Small intestine (tissue), 7 donors: ENCODE results near the gene CST8. TPM values are rescaled to one million over a fixed set of nuclear protein-coding genes. Genes with fewer than 3 reads are reported as not detected.
A peak's percentile ranks its signal among the peaks of the same experiment; 100 is the strongest.

Source experiments
- DNase-seq, 2 donors: peaks; one replicate each; pipeline versions ENCODE4 v3.0.0 to v3.0.0-alpha.2; 2013
- FAIRE-seq: peaks from 2 replicates; lab custom pipeline; 2012; peaks lifted over from hg19 to GRCh38; lab: Jason Lieb, UNC
- H3K27ac ChIP-seq, 3 donors: one replicate each; pipeline ENCODE4 v1.5.1; 2013; ENCODE audit warnings: low read length in 2 of 3, mild to moderate bottlenecking in 2 of 3, control low read depth in 1 of 3, inconsistent platforms in 1 of 3, low read depth in 1 of 3, moderate library complexity in 1 of 3
- H3K27me3 ChIP-seq, 3 donors: one replicate each; pipeline ENCODE4 v1.6.1; 2013; ENCODE audit warnings: low read length in 3 of 3, inconsistent platforms in 1 of 3; ENCODE audit not compliant: control insufficient read depth in 3 of 3, insufficient read depth in 3 of 3
- H3K36me3 ChIP-seq, 3 donors: one replicate each; pipeline ENCODE4 v1.6.1; 2013; ENCODE audit warnings: low read length in 3 of 3, inconsistent platforms in 1 of 3, low read depth in 1 of 3, mild to moderate bottlenecking in 1 of 3, moderate library complexity in 1 of 3; ENCODE audit not compliant: control insufficient read depth in 3 of 3, insufficient read depth in 2 of 3
- H3K4me1 ChIP-seq, 3 donors: one replicate each; pipeline ENCODE4 v1.6.1; 2013; ENCODE audit warnings: low read length in 2 of 3, inconsistent platforms in 1 of 3, low read depth in 1 of 3, mild to moderate bottlenecking in 1 of 3, moderate library complexity in 1 of 3; ENCODE audit not compliant: control insufficient read depth in 3 of 3, insufficient read depth in 2 of 3
- H3K4me3 ChIP-seq, 3 donors: one replicate each; pipeline ENCODE4 v1.5.1; 2013; ENCODE audit warnings: low read length in 3 of 3, control low read depth in 1 of 3, inconsistent platforms in 1 of 3, low read depth in 1 of 3, mild to moderate bottlenecking in 1 of 3, moderate library complexity in 1 of 3
- H3K9me3 ChIP-seq, 2 donors: one replicate each; pipeline ENCODE4 v1.6.1; 2013; ENCODE audit warnings: low read depth in 1 of 2, low read length in 1 of 2; ENCODE audit not compliant: control insufficient read depth in 2 of 2, insufficient read depth in 1 of 2
- WGBS, 3 donors: extraction: QIAGEN DNeasy Blood & Tissue Kit; methylation state at CpG; one replicate each; pipeline ENCODE4 v1.1.7; 2013; 5-methylcytosine and 5-hydroxymethylcytosine counted together
- polyA plus RNA-seq, 4 donors: library from polyadenylated mRNA; stranded (reverse) in 3 of 4; unstranded in 1 of 4; fragments of 200-250 nt in 3 of 4; fragments of 120-200 nt in 1 of 4; gene quantifications; one replicate each; pipeline versions ENCODE4 v1.2.1 to v1.2.3, GENCODE V29; 2013
- donor health status: healthy with polysubstance abuse.
- donor health status: control.
- donor health status: control.
- donor health status: Bipolar disorder and iron deficiency.
- donor health status: healthy.

The CST8 gene
- polyA plus RNA-seq, 4 donors: not detected

GRCh38 chr20:23534801-23535593, 44.1 kb downstream of the CST8 start:
- Histone ChIP-seq H3K4me3 (no peak overlapping the region), H3K4me1 (no peaks in the 10 kb centered on the region), H3K36me3 (no peaks in the 10 kb centered on the region), H3K27me3 (no peaks in the 10 kb centered on the region), H3K9me3 (no peaks in the 10 kb centered on the region), H3K27ac (no peak overlapping the region)
- 80 to 81% (median 80%) methylated on average over 20 of the region's 20 CpGs for WGBS, 3 donors
- DNase-seq (no peak), FAIRE-seq (no peak)

GRCh38 chr20:23536328-23536974, 45.5 kb downstream of the CST8 start:
- 55 to 68% (median 64%) methylated on average over 2 of the region's 2 CpGs for WGBS, 3 donors
- FAIRE-seq (no peak), DNase-seq (no peak)

GRCh38 chr20:23537030-23537429, 46.1 kb downstream of the CST8 start:
- H3K27me3 ChIP-seq: no peaks in the 10 kb centered on the region
- H3K4me3 ChIP-seq: no peak overlapping the region
- peaks cover 0 to 2% (median 0%) of the 10 kb centered on the region in 3 donors for H3K4me1 ChIP-seq
- H3K36me3 ChIP-seq: no peaks in the 10 kb centered on the region
- 70 to 76% (median 75%) methylated on average over 3 of the region's 3 CpGs for WGBS, 3 donors
- DNase-seq (no peak), FAIRE-seq (no peak)
- H3K27ac ChIP-seq: no peak overlapping the region
- no peaks in the 10 kb centered on the region for H3K9me3 ChIP-seq

More at GRCh38 chr20:23536328-23536974, 45.5 kb downstream of the CST8 start:
- Histone ChIP-seq H3K9me3 (no peaks in the 10 kb centered on the region), H3K4me3 (no peak overlapping the region), H3K4me1 (no peaks in the 10 kb centered on the region), H3K27me3 (no peaks in the 10 kb centered on the region), H3K27ac (no peak overlapping the region), H3K36me3 (no peaks in the 10 kb centered on the region)

- Histone ChIP-seq H3K9me3 (peaks cover 0 to 2% of the 10 kb centered on the region in 2 donors), H3K27me3 (no peaks in the 10 kb centered on the region), H3K36me3 (no peaks in the 10 kb centered on the region), H3K27ac (no peak overlapping the region), H3K4me1 (peaks cover 0 to 2% (median 0%) of the 10 kb centered on the region in 3 donors), H3K4me3 (no peak overlapping the region)
- FAIRE-seq: no peak
- DNase-seq: no peak
- WGBS, 3 donors: 66 to 71% (median 69%) methylated on average over 4 of the region's 4 CpGs
These were observed 49.7 kb downstream of the CST8 start for GRCh38 chr20:23540624-23541023.

GRCh38 chr20:23541330-23541729, 50.4 kb downstream of the CST8 start:
- no peak overlapping the region for H3K4me3 ChIP-seq
- 13 to 28% (median 24%) methylated on average over 1 of the region's 1 CpG for WGBS, 3 donors
- FAIRE-seq: no peak
- H3K4me1 ChIP-seq: peaks cover 0 to 2% (median 0%) of the 10 kb centered on the region in 3 donors
- H3K27me3 ChIP-seq: no peaks in the 10 kb centered on the region
- H3K27ac ChIP-seq: no peak overlapping the region
- peaks cover 0 to 2% of the 10 kb centered on the region in 2 donors for H3K9me3 ChIP-seq
- peak in 1 of 2 donors; percentile 26 for DNase-seq
- H3K36me3 ChIP-seq: no peaks in the 10 kb centered on the region

- Histone ChIP-seq H3K9me3 (peaks cover 0 to 2% of the 10 kb centered on the region in 2 donors), H3K27ac (no peak overlapping the region), H3K27me3 (no peaks in the 10 kb centered on the region), H3K36me3 (no peaks in the 10 kb centered on the region), H3K4me3 (no peak overlapping the region), H3K4me1 (peaks cover 0 to 2% (median 0%) of the 10 kb centered on the region in 3 donors)
- FAIRE-seq (no peak), DNase-seq (no peak)
- WGBS, 3 donors: 69 to 89% (median 80%) methylated on average over 2 of the region's 2 CpGs
These were observed 50.9 kb downstream of the CST8 start for GRCh38 chr20:23541776-23542175.

GRCh38 chr20:23542801-23543200, 51.9 kb downstream of the CST8 start:
- H3K4me3 ChIP-seq: no peak overlapping the region
- FAIRE-seq (no peak), DNase-seq (peak in 1 of 2 donors; percentile 46)
- peaks cover 0 to 2% of the 10 kb centered on the region in 2 donors for H3K9me3 ChIP-seq
- 43 to 52% (median 47%) methylated on average over 5 of the region's 5 CpGs for WGBS, 3 donors
- H3K27me3 ChIP-seq: no peaks in the 10 kb centered on the region
- H3K27ac ChIP-seq: no peak overlapping the region
- H3K36me3 ChIP-seq: no peaks in the 10 kb centered on the region
- peaks cover 0 to 5% (median 0%) of the 10 kb centered on the region in 3 donors for H3K4me1 ChIP-seq

- Histone ChIP-seq H3K4me1 (peaks cover 0 to 12% (median 0%) of the 10 kb centered on the region in 3 donors), H3K36me3 (no peaks in the 10 kb centered on the region), H3K27ac (no peak overlapping the region), H3K4me3 (no peak overlapping the region), H3K27me3 (no peaks in the 10 kb centered on the region), H3K9me3 (peaks cover 0 to 2% of the 10 kb centered on the region in 2 donors)
- no peak for FAIRE-seq
- WGBS, 3 donors: 89 to 93% (median 93%) methylated on average over 6 of the region's 6 CpGs
- DNase-seq: no peak
These were observed 53.2 kb downstream of the CST8 start for GRCh38 chr20:23544133-23544532.
